ENCODE measurements around the gene BCAS3.
"Not testable (repeated sequence)": the region's sequence is repeated elsewhere in the genome, so short reads cannot be mapped to it uniquely, and the experiment has no call there.

Gene BCAS3

DNA sequence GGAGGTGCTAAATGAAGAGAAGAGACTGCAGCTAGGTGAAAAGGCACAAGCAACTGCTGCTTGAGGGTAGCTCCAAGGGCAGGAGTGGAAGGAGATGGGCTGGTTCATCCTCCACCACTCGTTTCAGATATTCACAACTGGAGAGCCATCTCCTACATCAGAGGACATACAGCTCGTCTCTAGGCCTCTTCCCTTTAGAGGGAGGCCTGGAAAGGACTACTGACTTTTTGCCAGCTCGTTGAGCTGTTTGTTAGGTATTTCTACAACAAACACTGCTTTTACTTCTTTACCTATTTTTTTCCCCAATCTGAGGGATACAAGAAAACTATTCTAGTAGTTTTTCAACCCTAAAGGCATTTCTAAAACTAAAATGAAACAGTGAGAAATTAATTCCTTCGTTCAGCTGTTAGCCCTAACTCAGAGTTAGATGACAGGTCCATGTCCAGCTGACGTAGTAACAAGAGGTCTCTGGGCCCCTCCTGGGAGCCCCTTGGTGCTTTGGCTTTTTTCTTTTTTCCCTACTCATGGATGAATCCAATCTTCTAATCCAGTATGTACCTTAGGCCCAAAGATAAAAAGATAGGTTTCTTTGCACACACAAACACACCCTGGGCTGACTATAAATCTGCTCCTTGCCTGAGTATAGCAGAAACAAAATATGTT, 674.2 kb downstream of the BCAS3 start:
- no peak overlapping the region for H3K4me3 ChIP-seq (ENCODE audit: low read length)
- DNase-seq (ENCODE audit: low read depth): no peak
- TF ChIP-seq, protein P1, sequence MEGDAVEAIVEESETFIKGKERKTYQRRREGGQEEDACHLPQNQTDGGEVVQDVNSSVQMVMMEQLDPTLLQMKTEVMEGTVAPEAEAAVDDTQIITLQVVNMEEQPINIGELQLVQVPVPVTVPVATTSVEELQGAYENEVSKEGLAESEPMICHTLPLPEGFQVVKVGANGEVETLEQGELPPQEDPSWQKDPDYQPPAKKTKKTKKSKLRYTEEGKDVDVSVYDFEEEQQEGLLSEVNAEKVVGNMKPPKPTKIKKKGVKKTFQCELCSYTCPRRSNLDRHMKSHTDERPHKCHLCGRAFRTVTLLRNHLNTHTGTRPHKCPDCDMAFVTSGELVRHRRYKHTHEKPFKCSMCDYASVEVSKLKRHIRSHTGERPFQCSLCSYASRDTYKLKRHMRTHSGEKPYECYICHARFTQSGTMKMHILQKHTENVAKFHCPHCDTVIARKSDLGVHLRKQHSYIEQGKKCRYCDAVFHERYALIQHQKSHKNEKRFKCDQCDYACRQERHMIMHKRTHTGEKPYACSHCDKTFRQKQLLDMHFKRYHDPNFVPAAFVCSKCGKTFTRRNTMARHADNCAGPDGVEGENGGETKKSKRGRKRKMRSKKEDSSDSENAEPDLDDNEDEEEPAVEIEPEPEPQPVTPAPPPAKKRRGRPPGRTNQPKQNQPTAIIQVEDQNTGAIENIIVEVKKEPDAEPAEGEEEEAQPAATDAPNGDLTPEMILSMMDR (IDR thresholded peaks at IDR 0.05; ENCODE audit: insufficient read depth, low read depth, low read length, missing control alignments): no peak

DNA sequence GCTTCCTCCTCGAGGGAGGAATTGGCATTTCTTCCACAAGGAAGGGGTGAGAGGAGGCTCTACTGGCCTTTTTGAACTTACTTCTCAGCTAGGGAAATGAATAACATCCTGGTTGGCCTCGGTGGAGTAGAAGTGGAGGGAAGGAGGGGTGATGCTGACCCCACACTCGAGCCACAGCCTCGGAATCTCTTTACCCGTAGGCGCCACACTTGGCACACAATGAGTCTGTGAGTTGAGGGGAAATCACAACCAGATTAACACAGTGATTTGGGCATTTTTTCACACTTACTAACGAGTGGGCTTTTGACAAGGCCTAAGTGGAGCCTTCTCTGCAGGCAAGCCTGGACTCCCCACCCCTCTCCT, 674.7 kb downstream of the BCAS3 start:
- H3K4me3 ChIP-seq (ENCODE audit: low read length): no peak overlapping the region
- DNase-seq (ENCODE audit: low read depth): no peak
- TF ChIP-seq, protein P1 (IDR thresholded peaks at IDR 0.05; ENCODE audit: insufficient read depth, low read depth, low read length, missing control alignments): no peak

DNA sequence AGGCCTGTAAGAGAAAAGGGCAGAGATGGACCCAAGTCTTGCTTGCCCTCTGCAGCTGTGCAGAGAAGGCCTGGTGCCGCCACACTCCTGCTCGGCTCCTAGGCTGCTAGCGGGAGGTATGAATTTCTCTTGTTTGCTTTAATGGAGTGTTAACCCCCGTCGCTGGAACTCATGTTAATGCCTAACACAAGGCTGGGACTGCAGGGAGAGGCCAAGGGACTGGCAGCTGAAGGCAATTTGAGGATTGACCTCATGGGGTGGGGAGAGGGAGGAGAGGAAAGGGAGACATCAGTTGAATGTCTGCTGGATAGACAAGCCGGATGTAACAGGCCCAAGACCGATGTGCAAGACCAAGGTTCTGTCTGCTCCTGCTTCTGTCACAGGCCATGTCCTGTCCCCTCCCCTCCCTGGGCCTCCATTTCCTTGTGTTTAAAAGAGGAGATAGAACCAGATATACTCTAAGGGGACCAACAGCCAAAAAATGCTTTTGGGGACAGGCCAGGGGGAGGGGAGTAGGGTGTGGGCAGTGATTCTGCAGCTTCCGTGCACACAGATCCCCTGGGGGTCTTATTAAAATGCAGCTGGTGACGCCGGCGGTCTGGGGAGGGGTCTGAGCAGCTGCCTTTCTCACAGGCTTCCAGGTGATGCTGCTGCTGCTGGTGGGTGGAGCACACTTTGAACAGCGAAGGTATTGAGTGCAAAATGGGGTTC, 675.3 kb downstream of the BCAS3 start:
- TF ChIP-seq, protein P1 (IDR thresholded peaks at IDR 0.05; ENCODE audit: insufficient read depth, low read depth, low read length, missing control alignments): no peak
- DNase-seq (ENCODE audit: low read depth): no peak

DNA sequence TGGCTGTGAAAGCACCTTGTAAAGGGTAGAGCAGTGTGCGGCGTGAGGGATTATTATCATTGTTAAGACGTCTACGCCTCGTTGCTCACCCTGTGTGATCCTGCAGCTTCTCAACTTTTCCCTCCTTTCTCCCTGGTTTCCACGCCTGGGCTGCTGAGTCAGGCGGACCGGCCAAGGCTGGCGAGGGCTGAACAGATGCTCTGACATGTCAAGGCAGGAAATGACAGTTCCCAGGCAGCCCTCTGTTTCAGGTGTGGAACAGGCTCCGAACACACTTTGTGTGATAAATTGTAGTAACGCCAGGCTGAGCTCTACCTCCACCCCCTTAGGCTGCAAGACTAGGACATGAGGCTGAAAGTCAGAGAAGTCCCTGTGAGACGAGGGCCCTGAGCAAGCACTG, 676.0 kb downstream of the BCAS3 start:
- TF ChIP-seq, protein P1 (IDR thresholded peaks at IDR 0.05; ENCODE audit: insufficient read depth, low read depth, low read length, missing control alignments): no peak
- peak; percentile 77 for DNase-seq (ENCODE audit: low read depth)

More for the DNA sequence above, 675.3 kb downstream of the BCAS3 start:
- H3K4me3 ChIP-seq (ENCODE audit: low read length): no peak overlapping the region

DNA sequence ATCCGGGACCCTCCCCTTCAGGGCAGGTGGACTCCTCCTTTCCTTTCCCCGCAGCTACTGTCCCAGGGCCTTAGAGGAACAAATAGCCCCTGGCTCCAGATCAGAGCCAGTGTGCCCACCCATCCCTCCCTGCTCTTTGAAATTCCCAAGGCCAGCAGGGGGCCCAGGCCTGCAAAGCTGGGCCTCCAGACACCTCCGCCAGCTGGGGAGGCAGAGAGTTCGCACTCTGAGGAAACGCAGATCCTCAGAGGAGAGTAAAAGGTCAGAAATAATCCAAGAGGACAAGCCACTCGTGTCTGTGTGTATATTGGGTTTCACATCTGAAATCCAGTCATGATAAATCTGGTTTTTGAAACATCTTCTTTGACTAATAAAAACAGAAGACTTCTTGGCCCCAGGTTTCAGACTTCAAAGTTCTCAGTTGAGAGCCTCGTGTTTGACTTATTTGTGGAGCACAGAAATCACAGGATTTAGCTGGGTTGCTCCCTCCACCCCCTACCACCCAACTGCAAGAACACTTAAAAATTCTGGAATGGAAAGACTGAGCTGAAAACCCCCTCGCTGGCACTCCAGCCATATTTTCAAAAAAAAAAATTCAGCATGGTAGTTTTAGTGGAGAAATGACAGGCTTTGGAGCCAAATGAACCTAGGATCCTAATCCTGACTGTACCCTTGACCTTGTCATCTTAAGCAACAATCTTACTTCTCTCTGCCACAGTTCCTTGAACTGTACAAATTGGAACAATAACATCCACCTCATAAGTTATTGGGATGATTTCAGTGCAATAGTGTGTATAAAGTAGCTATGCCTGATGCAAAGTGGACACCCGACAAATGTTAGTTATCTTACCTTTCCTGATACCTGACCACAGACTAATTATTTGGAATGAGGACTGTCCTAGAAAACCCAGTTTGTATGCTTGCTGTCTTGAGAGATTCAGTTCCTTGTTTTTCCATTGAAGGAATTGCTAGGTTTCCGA, 677.5 kb downstream of the BCAS3 start:
- no peak for DNase-seq (ENCODE audit: low read depth)
- TF ChIP-seq, protein P1 (IDR thresholded peaks at IDR 0.05; ENCODE audit: insufficient read depth, low read depth, low read length, missing control alignments): no peak
- no peak overlapping the region for H3K4me3 ChIP-seq (ENCODE audit: low read length)

More for the DNA sequence above, 676.0 kb downstream of the BCAS3 start:
- no peak overlapping the region for H3K4me3 ChIP-seq (ENCODE audit: low read length)

DNA sequence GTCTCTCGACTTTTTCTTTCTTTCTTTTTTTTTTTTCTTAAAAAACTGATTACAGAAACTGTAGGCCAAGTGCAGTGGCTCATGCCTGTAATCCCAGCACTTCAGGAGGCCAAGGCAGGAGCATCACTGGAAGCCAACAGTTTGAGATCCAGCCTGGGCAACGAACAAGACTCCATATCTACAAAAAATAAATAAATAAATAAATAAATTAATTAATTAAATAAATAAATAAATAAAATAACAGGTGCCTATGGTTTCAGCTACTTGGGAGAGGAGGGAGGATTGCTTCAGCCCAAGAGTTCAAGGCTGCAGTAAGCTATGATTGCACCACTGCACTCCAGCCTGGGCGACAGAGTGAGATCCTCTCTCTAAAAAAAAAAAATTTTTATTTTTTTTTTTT, 679.4 kb downstream of the BCAS3 start:
- H3K4me3 ChIP-seq (ENCODE audit: low read length); DNase-seq (ENCODE audit: low read depth): not testable (repeated sequence)

DNA sequence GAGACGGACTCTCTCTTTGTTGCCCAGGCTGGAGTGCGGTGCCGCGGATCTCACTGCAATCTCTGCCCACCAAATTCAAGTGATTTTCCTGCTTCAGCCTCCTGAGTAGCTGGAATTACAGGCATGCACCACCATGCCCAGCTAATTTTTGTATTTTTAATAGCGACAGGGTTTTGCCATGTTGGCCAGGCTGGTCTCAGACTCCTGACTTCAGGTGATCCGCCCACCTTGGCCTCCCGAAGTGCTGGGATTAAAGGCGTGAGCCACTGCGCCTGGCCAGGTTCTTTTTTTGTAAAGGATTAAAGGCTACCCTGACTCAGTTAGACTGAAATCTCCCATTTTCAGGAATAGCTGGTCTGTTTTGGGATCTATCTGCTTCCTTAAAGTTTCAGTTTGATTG, 681.9 kb downstream of the BCAS3 start:
- H3K4me3 ChIP-seq (ENCODE audit: low read length); DNase-seq (ENCODE audit: low read depth): not testable (repeated sequence)
